ENCODE data around the gene TMTC3.

GRCh38 chr12:88144546-88145468 lies 2.7 kb downstream of the TMTC3 start:
- TF ChIP-seq CTCF (IDR thresholded peaks at IDR 0.05; ENCODE audit: low read depth, low read length, missing input control) (no peak), RAD21 (IDR thresholded peaks at IDR 0.05) (no peak), JUND (IDR thresholded peaks at IDR 0.05) (no peak), SP1 (IDR thresholded peaks at IDR 0.05) (no peak), ATF3 (IDR thresholded peaks at IDR 0.05) (no peak), EGR1 (IDR thresholded peaks at IDR 0.05; ENCODE audit: low read depth in 2 of 2) (no peak), YY1 (IDR thresholded peaks at IDR 0.05) (no peak), ZBTB33 (IDR thresholded peaks at IDR 0.05) (no peak), REST (IDR thresholded peaks at IDR 0.05) (no peak), TAF1 (conservative IDR thresholded peaks at IDR 0.05) (no peak)

Measured in liver (tissue), 3 donors.